Measurements from ENCODE around the gene NPIPB2. TPM values are rescaled to one million over a fixed set of nuclear protein-coding genes. Genes with fewer than 3 reads are reported as not detected.

The NPIPB2 gene
- total and polyA plus RNA-seq, 10 of the 15 experiments (the other 5 are each of a cell fraction or from before 2014, with no cell fraction given), result 1.9 to 29.3 (median 10.8) TPM

DNA sequence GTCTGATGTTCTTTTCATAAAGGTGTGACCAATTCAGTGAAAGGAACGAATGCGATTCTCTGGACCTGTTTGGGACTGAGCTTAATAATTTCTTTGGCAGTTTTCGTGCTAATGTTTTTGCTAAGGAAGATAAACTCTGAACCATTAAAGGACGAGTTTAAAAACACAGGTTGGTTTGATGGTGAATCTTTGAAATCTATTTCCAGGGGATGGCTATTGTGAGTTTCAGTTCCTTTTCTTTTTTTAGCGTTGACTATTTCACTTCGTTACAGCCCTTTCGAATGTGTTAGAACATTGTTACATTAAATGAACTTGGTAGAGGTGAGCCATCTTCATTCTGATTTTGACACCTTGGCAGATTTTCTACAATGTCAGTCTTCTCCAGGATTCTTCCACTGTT is 24.3 kb upstream of the NPIPB2 start (continued):
- peak; percentile 86 for TF ChIP-seq ZNF687 (IDR thresholded peaks at IDR 0.05)
- no peak for TF ChIP-seq CHD4 (IDR thresholded peaks at IDR 0.05)
- no peak for TF ChIP-seq KDM1A (IDR thresholded peaks at IDR 0.05; ENCODE audit: borderline replicate concordance)
- no peak for TF ChIP-seq EGR1 (IDR thresholded peaks at IDR 0.05; ENCODE audit: borderline replicate concordance in 1 of 2, low read depth in 2 of 2, low read length in 2 of 2)
- TF ChIP-seq PRDM15 (CRISPR knock-in tag; IDR thresholded peaks at IDR 0.05), result no peak
- TF ChIP-seq IKZF2 (IDR thresholded peaks at IDR 0.05), result peak; percentile 72 to 83
- TF ChIP-seq, protein P1, sequence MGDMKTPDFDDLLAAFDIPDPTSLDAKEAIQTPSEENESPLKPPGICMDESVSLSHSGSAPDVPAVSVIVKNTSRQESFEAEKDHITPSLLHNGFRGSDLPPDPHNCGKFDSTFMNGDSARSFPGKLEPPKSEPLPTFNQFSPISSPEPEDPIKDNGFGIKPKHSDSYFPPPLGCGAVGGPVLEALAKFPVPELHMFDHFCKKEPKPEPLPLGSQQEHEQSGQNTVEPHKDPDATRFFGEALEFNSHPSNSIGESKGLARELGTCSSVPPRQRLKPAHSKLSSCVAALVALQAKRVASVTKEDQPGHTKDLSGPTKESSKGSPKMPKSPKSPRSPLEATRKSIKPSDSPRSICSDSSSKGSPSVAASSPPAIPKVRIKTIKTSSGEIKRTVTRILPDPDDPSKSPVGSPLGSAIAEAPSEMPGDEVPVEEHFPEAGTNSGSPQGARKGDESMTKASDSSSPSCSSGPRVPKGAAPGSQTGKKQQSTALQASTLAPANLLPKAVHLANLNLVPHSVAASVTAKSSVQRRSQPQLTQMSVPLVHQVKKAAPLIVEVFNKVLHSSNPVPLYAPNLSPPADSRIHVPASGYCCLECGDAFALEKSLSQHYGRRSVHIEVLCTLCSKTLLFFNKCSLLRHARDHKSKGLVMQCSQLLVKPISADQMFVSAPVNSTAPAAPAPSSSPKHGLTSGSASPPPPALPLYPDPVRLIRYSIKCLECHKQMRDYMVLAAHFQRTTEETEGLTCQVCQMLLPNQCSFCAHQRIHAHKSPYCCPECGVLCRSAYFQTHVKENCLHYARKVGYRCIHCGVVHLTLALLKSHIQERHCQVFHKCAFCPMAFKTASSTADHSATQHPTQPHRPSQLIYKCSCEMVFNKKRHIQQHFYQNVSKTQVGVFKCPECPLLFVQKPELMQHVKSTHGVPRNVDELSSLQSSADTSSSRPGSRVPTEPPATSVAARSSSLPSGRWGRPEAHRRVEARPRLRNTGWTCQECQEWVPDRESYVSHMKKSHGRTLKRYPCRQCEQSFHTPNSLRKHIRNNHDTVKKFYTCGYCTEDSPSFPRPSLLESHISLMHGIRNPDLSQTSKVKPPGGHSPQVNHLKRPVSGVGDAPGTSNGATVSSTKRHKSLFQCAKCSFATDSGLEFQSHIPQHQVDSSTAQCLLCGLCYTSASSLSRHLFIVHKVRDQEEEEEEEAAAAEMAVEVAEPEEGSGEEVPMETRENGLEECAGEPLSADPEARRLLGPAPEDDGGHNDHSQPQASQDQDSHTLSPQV (IDR thresholded peaks at IDR 0.05), result no peak
- no peak for TF ChIP-seq ZNF622 (IDR thresholded peaks at IDR 0.05)
- TF ChIP-seq BCL11A (IDR thresholded peaks at IDR 0.05; ENCODE audit: low read depth, low read length), result peak; percentile 64; the same call in 1 of the 2 replicates
- TF ChIP-seq ZNF24 (IDR thresholded peaks at IDR 0.05), result peak; percentile 75; the same call in 1 of the 2 replicates
- no peak for TF ChIP-seq SMAD1 (IDR thresholded peaks at IDR 0.05; ENCODE audit: low read depth, partially characterized antibody)
- peak; percentile 60 for TF ChIP-seq RELB (IDR thresholded peaks at IDR 0.05; ENCODE audit: low read depth)
- TF ChIP-seq RUNX3 (IDR thresholded peaks at IDR 0.05; ENCODE audit: low read length), result peak; percentile 80
- no peak for TF ChIP-seq ZBTB33 (IDR thresholded peaks at IDR 0.05)

Data from GM12878 (cell line).